AG20443 (cell line): ENCODE data around the gene S100A8.
"Not testable (repeated sequence)": the region's sequence is repeated elsewhere in the genome, so short reads cannot be mapped to it uniquely, and the experiment has no call there.

Experiments used
- DNase-seq: peaks from one replicate; pipeline ENCODE4 v3.0.0; 2012; ENCODE audit warnings: low spot score, mixed read lengths

S100A8 gene

GRCh38 chr1:153415850-153416570 is 25.1 kb upstream of the S100A8 start, which contains the start of gene S100A7A:
S100A7A (plus strand) TSS chr1:153416520; CDS start chr1:153418083, 1,563 bp downstream.
- no peak for DNase-seq

DNA sequence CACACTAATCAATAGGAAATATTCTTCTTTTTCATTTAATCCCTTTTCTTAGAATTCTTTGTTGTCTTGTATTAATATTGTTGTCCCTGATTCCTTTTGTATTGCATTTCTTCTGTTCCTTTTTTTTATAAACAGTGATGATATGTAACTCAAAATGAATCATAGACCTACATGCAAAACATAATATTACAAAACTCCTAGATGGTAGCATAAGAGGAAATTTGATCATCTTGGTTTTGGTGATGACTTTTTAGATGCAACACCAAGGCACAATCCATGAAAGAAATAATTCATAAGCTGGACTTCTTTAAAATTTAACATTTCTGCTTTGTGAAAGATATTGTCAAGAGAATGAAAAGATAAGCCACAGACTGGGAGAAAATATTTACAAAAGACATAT is 23.1 kb upstream of the S100A8 start:
- not testable (repeated sequence) for DNase-seq

- not testable (repeated sequence) for DNase-seq
These were observed 16.4 kb upstream of the S100A8 start for GRCh38 chr1:153407274-153407673.

DNA sequence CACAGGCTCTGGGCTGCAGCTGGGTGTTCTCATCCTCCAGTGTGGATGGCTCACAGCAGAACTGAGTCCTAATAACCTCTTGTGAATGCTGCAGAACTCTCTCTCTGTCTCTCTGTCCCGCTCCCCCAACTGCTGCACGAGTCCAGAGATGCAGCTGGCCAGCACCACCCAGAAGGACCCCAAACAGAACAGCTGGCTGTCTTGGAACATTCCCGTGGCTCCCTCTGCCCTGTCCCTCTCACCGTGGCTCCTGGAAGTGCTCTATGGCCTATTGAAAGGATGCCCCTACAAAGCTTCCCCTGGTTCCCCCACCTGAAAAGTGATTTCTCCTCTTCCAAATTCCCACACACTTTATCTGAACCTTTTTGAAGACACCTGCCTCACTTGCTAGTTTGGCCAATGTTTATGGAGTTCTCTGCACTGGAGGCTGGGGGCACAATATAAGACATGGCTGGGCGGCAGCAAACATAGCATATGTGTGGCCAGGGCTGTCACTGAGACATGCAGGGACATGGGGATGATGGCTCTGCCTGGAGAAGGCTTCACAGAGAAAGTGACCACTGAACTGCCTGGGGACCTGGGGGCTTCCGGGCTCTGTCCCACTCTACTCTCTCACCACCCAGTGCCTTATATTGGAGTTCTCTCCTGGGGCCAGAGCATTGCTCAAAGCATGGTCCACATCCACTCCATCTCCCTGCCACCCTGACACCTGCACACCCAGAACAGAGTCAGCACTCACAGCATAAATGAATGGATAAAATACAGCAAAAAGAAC is 15.1 kb upstream of the S100A8 start:
- DNase-seq = not testable (repeated sequence)

DNA sequence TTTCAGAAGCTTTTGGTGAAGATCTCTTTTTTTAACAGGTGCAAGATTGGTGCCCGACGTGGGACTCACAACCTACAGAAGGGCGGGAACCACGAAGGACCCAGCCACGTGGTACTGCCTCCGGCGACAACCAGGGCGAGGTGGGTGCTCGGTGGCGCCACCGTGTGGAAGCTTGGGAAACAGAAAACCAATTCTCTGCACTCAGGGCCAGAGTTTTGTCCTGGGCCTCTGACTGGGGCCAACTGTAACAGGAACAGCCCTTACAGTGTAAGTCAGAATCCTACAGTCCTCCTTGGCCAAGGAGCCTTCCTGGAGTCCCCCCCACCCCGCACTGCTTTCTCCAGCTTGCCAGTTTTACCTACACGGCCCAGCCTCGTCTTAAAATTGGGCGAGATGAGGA is 13.9 kb upstream of the S100A8 start:
- no peak for DNase-seq

DNA sequence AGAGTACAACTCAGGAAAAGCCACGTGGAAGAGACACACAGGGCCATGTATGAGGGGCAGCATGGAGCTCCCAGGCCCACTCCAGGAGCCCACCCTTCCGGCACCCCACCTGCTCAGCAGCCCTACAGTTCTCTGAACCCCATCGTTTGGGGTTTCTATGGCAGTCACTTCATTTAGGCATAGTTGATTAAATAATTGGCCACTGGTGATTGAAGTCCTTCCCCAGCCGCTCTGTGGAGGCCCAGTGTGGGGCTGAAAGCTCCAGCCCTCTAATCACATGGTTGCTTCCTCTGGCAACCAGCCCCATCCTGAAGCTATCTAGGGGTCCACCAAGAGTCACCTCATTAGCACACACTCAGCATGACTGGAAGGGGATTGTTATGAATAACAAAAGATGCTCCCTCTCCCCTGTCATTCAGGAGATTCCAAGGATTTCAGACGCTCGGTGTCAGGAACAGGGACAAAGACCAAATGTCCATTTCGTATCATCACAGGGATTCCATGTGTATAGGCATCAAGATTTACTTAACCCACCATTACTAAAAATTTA is 13.3 kb upstream of the S100A8 start:
- DNase-seq = no peak

- DNase-seq = no peak
These were observed 12.7 kb upstream of the S100A8 start for GRCh38 chr1:153403421-153404085.

- peak; percentile 4 for DNase-seq
These were observed 11.4 kb upstream of the S100A8 start for GRCh38 chr1:153402226-153402625.

GRCh38 chr1:153401461-153401860 is 10.6 kb upstream of the S100A8 start:
- DNase-seq = peak; percentile 5

DNA sequence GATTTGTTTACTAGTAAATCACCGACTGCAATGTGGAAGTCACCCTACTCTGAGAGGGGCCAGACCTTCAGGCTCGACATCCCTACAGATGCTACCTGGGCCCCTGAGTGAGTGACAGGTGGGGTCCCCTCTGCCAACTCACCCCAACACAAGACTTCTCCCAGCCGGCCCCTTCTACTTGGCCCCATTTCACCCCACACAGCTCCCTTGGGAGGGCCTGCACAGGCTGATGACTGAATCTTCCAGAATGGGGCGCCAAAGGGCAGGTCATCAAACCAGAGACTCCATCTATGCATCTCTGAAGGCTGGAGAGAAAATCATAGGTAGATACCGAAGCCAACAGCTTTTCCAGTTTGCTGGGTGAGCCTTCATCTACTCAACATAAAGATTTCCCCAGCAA is 9.4 kb upstream of the S100A8 start:
- DNase-seq = peak; percentile 12

GRCh38 chr1:153399401-153400055 is 8.7 kb upstream of the S100A8 start:
- peak; percentile 3 for DNase-seq

- no peak for DNase-seq
These were observed 7.2 kb upstream of the S100A8 start for GRCh38 chr1:153397924-153398651.

GRCh38 chr1:153397051-153397923 is 6.4 kb upstream of the S100A8 start:
- no peak for DNase-seq

DNA sequence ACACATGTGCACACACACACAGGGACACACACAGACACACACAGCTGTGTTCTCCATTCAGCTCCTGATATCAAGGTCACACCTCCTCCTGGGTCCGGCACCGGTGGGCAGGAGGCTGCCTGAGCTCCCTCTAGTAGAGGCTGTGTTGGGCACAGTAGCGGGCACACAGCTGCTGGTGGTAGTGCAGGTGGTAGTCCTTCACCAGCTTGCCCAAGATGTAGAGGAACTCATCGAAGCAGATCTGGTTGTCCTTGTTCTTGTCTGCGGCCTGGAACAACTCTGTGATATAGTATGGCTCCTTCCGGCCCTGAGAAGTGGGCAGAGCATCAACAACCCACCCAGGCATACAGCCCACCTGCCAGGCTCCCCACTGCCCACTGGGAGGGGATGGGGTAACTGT is 5.6 kb upstream of the S100A8 start:
- no peak for DNase-seq

DNA sequence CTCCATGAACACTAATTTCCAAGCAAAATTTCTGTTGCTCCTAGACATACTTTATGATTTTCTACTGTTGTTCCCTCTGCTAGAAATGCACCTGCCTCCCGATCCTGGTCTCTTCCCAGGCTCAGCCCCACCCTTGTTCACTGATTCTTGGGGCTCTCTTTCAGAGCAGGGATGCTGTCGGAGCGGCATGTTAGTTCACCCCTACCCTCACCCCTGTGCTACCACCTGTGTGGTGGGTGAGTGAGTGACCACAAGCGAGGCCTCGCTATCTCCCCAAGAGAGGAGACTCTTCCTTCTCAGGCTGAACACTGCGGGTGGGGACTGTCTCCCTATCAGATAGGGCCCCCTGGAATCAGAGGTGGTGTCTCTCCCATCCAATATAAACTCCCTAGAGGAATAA is 4.9 kb upstream of the S100A8 start:
- DNase-seq = no peak

GRCh38 chr1:153395136-153395685 is 4.3 kb upstream of the S100A8 start:
- DNase-seq = no peak

DNA sequence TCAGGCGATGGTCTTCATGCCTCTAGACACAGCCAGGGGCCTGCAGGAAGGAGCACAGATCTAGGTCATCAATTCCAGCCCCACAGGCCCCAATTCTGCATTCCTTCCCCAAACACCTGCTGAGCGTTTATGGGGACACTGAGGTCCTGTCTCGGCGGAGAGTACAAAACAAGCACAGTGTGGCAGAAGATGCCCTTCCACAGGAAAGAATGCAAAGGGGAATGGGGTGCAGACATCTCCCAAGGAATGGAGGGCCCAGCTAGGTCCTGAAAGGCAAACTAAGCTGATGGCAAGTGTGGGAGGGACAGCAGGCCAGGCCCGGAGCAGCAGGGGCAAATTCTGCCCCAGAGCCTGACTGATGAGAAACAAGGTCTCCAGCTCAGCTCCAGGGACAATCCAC is 3.5 kb upstream of the S100A8 start:
- DNase-seq = no peak

DNA sequence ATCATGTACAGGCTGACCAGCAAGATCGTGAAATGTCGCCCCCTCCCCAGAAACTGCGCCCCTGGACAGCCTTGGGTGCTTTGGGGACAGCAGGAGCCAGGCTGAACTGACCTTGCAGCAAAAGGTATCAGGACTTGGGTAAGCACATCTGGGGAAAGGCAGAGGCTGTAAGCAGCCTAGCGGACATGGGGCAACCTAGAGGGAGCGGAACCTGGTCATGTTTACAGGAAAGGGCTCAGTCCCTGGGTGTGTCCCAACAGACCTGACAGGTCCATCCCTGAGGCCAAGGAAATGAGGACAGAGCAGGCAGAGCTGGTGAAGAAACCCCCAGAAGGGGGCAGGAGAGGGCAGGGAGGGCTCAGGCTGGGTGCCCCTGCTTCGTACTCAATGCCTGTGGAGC is 3.1 kb upstream of the S100A8 start:
- no peak for DNase-seq

DNA sequence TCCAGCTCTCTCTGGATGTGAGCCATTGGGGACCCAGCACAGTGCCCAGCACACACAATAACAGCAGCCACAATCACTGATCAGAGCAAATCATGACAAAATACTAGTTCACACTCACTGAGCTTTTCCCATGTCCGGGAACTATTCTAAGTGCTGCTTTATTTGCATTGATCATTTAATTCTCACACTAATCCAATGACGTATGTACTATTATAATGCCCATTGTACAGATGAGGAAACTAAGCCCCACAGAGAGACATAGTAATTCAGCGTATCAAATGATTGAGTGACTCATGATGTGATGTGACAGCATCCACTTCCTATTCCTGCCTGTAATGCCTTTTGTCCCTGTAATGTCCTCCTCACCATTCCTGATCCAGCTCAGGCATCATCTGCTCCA is 1.9 kb upstream of the S100A8 start:
- no peak for DNase-seq

DNA sequence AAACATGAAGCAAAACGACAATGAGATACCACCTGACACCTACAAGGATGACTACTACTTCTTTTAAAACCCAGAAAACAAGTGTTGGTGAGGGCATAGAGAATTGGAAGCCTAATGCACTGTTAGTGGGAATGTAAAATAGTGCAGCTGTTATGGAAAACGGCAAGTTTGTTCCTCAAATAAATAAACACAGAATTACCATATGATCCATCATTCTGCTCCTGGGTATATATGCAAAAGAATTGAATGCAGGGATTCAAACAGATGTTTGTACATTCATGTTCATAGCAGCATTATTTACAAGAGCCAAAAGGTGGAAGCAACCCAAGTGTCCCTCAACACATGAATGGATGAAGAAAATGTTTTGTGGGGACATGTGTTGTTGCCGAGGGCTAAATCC is 1.4 kb upstream of the S100A8 start:
- DNase-seq = no peak
